NCI-H510A treated with DMSO at 0.1 percent for 48 hours (cell line): ENCODE data around the gene EFNB3.

ENCODE experiments used
- DNase-seq: peaks from one replicate; lab custom pipeline; 2025; lab: John Stamatoyannopoulos, UW

The EFNB3 gene

DNA sequence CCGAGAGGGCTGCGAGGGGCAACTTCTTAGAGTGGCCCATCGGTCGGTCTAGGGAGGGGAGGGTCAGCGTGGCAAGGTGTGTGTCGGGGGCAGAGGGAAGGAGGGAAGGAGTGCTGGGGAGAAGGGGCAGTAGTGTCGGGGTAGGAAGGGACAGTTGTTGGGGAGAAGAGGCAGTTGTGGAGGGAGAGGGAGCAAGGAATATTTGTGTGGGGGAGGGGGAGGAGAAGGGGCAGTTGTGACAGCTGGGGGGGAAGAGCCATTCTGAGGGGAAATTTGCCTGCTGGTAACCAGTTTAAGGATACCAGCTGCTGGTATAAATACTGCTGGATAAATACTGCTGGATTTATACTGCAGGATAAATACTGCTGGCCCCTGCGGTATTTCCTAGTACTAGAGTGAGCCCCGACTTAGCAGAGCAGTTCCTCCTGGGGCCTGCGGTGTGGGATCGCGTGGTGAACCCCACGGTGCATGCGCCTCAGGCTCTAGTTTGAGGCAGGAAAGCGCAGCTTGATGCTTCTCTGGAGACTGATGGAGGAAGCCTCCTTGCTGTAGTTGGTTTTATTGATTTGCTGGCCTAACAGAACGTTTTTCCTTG, 12.9 kb downstream of the EFNB3 start:
- no peak for DNase-seq

DNA sequence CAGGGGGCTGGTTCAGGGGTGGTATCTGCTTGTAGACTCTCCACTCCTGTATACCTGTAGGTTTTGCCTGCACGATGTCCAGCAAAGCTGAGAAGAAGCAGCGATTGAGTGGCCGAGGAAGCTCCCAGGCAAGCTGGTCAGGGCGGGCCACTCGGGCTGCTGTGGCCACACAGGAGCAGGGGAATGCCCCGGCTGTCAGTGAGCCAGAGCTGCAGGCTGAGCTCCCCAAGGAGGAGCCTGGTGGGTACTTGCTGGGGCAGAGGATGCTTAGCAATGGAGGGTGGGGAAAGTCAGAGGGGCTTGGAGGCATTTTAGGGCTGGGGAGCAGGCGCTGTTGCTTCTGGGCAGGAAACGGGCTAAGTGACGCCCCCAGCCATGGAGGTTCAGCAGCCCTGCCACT, 14.7 kb downstream of the EFNB3 start:
- DNase-seq, result no peak

DNA sequence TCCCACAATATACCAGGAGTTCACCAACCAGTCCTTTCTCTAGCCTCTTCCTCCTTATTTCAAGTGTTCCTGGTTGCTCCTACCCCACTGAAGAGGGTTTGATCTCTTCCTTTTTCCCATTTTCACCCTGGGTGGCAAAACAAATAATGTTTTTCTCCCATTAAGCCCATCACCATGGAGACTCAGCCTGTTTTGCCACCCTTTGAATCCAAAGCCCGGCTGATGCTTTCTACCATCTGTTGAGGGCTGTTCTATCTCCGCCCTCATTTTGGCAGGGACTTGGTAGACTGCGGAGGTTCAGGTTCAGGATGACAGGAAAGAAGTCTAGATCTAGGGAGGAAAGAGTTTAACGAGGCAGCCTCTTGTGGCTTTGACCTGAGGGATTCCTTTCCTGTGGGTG, 15.1 kb downstream of the EFNB3 start:
- DNase-seq, result no peak

DNA sequence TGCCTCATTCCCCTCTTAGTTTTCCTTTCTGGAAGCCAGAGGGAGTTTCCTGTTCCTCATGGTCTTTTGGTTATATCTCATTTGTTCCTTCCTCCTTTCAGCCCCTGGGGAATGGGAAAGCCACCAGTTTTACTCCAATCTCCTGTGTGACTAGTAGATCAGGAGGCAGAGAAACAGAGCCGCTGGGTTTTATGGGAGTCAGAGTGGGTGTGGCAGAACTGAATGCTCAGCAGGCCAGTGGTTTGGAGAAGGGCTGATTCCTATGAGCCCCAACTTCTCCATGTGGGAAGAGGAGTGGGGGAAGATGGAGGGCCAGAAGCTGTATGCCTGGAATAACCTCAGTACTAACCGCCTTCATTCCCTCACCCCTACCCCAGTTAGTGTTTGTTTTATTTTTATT, 16.6 kb downstream of the EFNB3 start:
- no peak for DNase-seq

DNA sequence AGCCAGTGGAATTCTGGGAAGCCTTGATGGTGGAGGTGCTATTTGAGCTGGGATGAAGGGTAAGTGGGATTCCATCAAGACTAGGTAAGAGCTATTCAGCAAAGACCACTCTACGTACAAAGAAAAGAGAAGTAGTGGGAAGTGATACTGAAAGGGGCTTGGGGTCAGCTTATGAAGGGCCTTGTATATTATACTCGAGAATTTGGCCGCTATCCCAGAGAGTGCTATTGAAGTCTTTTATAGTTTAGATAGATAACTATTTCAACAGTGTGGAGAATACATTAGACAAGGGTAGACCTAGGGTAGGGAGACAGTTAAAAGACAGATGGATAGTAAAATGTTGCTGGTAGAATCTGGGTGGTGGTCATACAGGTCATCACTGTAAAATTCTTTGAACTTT, 22.9 kb downstream of the EFNB3 start:
- no peak for DNase-seq

DNA sequence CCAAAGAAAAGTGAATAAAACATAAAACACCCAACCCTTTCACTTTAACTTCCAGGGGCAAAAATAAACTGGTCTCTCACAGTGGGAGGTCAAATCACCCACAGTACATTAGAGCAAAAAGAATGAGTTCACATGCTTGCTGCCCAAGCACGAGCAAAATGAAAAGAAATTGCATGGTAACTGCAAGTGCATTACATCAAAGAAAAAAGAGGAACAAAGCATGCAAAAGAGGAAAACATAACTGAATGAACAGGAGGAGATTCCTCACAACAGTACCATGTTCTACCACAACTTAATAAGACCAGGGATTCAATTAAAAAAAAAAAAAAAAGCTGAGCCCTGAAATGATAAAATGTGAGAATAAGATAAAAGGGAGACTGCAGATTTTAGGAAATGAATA, 24.8 kb downstream of the EFNB3 start:
- no peak for DNase-seq

DNA sequence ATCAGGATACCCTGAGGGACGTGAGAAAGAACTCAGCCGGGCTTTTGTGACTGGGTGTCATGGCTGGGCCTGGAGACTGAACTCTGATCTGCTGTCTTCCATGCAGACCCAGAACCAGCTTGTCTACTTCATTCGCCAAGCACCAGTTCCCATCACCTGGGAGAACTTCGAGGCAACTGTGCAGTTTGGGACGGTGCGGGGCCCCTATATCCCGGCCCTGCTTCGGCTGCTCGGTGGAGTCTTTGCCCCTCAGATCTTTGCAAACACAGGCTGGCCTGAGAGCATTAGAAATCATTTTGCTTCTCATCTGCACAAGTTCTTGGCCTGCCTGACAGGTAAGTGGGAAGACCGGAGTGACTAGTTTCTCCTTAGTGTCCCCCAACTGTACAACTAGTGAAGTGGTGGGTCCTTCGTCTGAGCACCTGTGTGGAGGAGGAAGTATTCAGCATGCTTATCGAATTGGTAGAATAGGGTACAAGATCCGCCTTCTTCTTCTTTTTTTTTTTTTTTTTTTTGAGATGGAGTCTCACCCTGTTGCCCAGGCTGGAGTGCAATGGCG, 28.1 kb downstream of the EFNB3 start:
- DNase-seq, result no peak

DNA sequence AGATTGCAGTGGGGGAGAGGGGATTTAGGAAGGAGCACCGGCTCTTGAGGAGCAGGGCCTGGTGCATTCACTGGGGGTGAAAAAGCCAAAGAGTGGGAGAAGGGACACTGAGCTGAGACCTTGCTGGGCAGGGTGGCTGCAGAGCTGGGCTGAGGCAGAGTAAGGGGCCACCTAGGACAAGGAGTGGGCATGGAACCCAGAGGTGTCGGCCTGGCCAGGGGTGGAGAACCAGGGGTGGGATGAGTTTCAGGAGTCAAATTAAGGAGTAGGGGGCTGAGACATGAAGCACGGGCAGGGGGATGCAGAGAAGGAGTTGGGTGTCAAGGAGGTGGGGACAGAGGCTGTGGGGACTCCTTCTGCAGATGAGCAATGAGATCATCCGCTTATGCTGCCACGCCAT, 32.6 kb downstream of the EFNB3 start:
- DNase-seq, result no peak

DNA sequence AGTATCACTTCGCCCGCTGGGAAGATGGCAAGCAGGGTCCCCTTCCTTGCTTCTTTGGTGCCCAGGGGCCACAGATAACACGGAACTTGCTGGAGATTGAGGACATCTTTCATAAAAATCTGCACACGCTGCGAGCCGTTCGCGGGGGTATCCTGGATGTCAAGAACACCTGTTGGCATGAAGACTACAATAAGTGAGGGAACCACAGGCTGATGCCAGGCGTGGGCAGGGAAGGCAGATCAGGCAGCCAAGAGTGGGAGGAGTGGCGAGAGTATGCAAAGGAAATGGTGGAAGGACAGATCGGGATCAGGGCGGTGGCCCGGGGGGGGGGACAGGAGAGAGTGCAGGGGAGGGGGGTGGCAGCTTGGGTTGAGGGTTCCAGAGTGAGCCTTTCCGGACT, 34.7 kb downstream of the EFNB3 start:
- DNase-seq, result no peak

DNA sequence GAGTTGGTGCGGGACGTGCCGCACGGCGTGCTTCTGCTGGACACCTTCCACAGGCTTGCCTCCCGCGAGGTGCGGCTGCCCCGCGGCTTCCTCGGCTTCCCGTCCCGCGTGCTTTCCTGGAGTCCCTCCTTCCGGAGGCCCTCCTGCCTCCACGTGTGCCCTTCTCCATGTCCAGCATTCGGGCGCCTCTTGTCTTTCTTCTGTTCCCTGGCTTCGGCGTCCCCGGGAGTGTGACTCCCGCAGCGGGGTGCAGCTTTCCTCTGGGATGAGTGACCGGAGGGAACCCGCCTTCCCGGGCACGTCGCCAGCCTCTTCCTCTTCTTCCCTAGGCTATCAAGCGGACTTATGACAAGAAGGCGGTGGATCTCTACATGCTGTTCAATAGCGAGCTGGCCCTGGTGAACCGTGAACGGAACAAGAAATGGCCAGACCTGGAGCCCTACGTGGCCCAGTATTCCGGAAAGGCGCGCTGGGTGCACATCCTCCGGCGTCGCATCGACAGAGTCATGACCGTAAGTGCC, 35.5 kb downstream of the EFNB3 start:
- no peak for DNase-seq

DNA sequence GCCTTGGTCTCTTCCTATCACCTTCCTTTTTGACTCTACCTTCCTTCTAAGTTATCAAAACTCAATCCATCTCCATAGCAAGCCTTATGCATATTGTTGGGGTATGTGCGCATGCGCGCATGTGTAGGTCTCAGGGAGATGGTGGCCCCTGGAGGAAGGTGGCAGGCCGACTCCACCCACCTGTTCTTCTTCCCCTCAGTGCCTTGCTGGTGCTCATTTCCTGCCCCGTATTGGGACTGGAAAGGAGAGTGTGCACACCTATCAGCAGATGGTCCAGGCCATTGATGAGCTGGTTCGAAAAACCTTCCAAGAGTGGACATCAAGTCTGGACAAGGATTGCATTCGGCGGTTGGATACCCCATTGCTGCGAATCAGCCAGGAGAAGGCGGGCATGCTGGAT, 37.7 kb downstream of the EFNB3 start:
- DNase-seq, result peak; percentile 9

DNA sequence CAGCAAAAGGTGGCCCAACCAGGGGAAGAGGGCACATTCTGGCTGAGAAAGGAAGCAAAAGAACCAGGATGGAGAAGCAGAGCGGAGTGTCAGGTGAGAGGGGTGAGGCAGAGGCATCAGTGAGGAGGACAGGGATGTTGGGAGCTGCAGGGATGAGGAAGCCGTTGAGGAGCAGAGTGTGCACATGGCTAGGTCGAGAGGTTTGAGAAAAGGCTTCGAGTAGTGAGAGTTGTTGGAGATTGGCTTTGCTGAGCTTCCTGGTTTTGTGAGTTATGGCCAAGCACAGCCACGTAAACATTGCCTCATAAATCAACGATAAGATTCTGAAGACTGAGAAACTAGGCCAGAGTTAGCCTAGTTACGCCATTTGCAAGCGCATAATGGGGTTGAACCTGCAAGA, 39.4 kb downstream of the EFNB3 start:
- DNase-seq, result no peak

DNA sequence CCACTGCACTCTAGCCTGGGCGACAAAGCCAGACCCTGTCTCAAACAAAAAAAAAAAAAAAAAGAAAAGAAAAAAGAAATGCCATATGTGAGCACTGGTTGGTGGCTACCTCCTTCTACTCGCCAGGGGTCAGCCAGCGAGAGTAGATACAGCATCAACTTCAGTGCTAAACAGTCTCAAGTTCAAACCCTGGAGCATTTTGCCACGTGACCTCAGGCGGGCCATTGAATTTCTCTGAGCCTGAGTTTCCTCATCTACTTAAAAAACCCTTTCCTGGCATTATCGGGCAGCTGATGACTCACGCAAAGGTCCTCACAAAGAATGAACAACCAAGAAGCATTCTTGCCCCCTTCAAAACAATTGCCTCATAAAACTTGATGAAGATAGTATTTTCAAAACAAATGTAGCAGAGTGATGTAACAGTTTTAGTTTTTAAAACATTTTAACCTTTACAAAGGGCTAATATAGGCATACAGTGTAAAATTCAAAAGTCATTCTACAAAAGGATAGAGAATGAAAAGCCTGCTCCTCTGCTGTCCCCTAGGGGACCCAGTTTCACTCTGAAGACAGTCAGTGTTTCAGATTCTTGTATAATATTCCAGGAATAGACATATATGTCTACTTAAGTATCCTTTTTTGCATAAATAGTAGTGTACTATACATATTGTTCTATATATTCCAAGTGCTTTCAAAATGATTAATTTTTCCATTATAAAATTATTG, 40.9 kb downstream of the EFNB3 start:
- no peak for DNase-seq

DNA sequence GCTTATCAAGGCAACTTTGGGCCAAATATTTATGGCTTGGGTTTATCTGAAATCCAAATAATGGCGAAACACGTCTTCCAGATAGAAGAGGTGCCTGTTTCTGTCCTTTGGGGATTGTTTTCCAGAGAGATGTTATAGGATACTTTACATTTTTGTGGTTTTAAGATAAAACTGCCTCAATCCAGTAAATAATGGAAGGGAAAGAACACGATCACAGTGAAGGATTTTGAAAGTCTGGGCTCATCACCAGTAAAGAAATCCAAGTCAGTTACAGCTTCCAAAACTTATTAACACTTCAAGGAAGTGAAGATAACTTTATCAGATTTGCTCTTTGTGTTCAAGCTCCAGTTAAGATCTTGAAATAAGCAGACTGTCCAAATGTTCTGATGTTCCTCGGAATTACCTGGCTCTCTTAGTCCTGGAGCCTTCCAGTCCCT, 42.7 kb downstream of the EFNB3 start:
- no peak for DNase-seq

DNA sequence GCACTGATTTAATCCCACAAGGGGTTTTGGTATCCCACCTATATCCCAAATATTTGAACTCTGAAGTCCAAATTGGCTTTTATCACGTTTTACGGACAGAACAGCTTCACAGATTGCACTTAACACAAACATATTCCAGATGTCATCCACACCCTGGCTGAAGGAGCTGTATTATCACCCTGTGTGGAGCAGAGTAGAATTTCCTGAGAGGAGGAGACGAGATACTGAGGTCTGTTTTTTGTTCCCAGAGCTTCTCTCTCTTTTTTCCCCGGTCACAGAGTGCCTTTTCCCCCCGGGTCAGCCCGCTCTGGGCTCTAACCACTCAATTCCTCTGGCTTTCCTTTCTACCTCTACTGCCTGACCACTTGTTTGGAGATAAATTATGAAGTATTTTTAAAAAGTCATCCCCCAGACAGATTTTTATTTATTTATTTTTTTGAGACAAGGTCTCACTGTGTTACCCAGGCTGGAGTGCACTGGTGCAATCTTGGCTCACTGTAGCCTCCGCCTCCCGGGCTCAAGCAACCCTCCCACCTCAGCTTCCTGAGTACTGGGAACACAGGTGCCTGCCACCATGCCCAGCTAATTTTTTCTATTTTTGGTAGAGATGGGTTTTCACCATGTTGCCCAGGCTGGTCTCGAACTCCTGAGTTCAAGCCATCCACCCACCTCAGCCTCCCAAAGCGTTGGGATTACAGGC, 43.2 kb downstream of the EFNB3 start:
- no peak for DNase-seq

DNA sequence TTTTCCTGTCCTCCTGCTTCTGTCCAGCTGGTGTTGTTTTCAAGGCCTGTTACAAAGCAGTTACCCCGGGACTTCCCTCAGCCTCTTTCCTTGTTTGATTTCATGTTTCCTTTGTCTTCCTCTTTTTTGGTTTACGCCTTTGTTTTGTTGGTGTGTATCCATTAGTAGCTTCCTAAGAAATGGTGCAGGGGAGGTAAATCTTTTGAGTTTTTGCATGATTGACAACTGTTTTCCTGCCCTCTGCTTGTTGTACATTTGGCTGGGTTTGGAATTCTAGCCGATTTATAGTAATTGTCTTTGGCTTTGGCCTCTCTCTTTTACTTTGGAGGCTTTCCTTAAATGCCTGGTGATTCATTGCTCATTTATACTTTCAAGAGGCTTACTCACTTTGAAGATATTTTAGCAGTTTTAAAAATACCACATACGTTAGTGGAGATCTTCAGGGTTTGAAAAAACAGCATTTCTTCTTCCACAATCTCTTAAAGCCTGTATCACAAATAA, 45.4 kb downstream of the EFNB3 start:
- DNase-seq, result no peak

DNA sequence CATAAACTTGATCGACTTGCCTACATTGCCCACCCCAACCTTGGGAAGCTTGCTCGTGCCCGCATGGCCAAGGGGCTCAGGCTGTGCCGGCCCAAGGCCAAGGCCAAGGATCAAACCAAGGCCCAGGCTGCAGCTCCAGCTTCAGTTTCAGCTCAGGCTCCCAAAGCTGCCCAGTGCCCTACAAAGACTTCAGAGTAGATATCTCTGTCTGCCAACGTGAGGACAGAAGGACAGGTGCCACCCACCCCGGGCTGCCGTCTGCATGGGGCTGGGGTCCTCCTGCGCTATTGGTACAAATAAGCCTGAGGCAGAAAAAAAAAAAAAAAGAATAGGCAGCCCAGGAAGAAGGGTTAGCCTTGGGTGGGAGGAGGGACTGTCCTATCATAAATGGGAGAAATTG, 49.7 kb downstream of the EFNB3 start:
- DNase-seq, result no peak

DNA sequence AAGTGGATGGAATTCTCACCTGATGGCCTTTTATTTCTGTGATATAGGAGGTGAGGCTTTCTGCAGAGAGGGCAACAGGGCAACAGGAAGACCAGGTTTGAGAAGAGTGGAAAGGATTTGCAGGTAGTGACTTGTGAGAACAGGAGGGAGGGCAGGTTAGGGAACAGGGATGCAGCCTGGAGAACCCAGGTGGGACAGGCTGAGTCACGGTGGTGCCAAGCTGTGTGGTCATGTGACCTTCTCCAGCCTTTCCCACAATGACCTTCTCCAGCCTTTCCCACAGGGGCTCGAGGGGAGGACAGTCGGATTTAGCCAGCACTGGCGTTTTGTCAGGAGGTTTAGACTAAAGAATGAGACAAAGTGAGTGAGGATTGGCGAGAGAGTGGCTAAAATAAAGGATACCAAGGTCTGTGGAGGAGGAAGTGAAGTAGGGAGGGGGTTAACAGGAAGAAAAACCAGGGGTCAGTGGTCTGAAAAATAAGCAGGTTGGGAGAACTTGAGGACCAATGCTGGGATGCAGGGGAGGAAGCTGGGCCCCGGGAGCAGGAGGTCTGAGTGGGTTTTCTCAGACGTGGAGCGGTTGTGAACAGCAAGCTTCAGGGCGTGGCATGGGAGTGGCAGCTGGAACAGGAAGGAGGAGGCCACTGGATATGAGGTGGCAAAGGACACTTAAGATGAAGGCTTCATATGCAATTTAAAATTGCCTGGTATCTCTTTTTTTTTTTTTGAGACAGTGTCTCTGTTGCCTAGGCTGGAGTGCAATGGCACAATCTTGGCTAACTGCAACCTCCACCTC, 50.3 kb downstream of the EFNB3 start:
- DNase-seq, result no peak

DNA sequence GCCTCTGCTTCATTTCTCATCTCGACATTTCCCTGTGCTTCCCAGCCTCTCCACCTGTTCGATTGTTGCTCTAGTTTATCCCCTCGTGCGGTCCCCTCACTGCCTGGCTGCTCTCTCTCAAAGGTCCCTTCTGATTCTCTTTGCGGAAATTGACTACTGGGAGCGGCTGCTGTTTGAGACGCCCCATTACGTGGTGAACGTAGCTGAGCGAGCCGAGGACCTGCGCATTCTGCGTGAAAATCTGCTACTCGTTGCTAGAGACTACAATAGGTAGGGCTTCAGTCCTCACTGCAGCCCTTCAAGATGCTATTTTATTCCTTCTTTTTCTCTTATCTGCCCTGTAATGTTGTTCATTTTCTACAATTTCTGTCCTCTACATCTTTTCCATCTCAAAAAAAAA, 52.0 kb downstream of the EFNB3 start:
- no peak for DNase-seq
